Sigmoid colon (tissue), 4 donors: ENCODE results near the gene USP40.

Experiments
- EP300 ChIP-seq, 4 donors: sonication (generic); formaldehyde crosslinking; IDR thresholded peaks; one replicate each; pipeline ENCODE4 v1.6.1; 2017; ENCODE audit warnings: antibody characterized with exemption in 4 of 4
- POLR2A ChIP-seq, 2 donors: fragments of 450-650 bp; IDR thresholded peaks; one replicate each; pipeline ENCODE4 v1.6.1; 2016; ENCODE audit warnings: antibody characterized with exemption in 2 of 2, mild to moderate bottlenecking in 2 of 2, moderate library complexity in 2 of 2
- POLR2AphosphoS5 ChIP-seq, 4 donors: sonication (generic); formaldehyde crosslinking; IDR thresholded peaks; one replicate each; pipeline ENCODE4 v1.6.1; 2017; ENCODE audit warnings: antibody characterized with exemption in 4 of 4
- TF ChIP-seq, protein P1 (sequence below), 4 experiments: fragments of 450-650 bp in 3 of 4; fragments of 200-600 bp in 1 of 4; IDR thresholded peaks; one replicate each; pipeline ENCODE4 v1.5.1; 2016 to 2019; ENCODE audit warnings: antibody characterized with exemption in 4 of 4, mild to moderate bottlenecking in 3 of 4, moderate library complexity in 2 of 4

DNA sequence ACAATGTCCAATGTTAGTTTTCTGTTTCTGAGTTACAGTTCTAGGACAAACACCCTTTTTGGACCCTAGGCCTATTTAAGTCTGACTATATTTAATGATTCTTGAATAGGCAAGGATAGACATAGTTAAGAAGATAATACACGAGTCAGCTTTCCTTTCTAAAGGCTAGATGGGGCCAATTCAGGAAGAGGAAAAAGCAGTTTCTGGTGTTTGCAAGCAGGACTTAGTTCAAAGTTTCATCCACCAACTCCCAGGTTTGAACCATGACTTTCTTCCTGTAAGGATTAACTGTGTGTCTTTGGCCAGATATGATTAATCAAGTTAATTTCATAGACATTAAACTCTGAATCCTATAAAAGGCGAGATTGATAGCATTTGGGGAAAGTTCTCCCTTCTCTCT lies 66.7 kb downstream of the USP40 start:
- TF ChIP-seq, protein P1, sequence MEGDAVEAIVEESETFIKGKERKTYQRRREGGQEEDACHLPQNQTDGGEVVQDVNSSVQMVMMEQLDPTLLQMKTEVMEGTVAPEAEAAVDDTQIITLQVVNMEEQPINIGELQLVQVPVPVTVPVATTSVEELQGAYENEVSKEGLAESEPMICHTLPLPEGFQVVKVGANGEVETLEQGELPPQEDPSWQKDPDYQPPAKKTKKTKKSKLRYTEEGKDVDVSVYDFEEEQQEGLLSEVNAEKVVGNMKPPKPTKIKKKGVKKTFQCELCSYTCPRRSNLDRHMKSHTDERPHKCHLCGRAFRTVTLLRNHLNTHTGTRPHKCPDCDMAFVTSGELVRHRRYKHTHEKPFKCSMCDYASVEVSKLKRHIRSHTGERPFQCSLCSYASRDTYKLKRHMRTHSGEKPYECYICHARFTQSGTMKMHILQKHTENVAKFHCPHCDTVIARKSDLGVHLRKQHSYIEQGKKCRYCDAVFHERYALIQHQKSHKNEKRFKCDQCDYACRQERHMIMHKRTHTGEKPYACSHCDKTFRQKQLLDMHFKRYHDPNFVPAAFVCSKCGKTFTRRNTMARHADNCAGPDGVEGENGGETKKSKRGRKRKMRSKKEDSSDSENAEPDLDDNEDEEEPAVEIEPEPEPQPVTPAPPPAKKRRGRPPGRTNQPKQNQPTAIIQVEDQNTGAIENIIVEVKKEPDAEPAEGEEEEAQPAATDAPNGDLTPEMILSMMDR (IDR thresholded peaks at IDR 0.05): no peak
- TF ChIP-seq EP300 (IDR thresholded peaks at IDR 0.05) (no peak), POLR2A (IDR thresholded peaks at IDR 0.05) (no peak), POLR2AphosphoS5 (IDR thresholded peaks at IDR 0.05) (no peak)
